Neuronal stem cell (in vitro differentiated cells): ENCODE measurements around the gene ZNRF1.

Source experiments
- DNase-seq: peaks from one replicate; pipeline ENCODE4 v3.0.0-alpha.2; 2013; ENCODE audit warnings: low spot score
- H2AFZ ChIP-seq: one replicate; pipeline ENCODE4 v1.6.1; 2013; ENCODE audit warnings: mild to moderate bottlenecking, low read length, inconsistent platforms
- H2AK5ac ChIP-seq: 2 replicates; pipeline ENCODE4 v1.6.1; 2013; ENCODE audit warnings: low read depth, mild to moderate bottlenecking, inconsistent platforms, low read length, moderate library complexity, mixed read lengths
- H2BK120ac ChIP-seq: 2 replicates; pipeline ENCODE4 v1.6.1; 2013; ENCODE audit warnings: low read depth, mild to moderate bottlenecking, inconsistent platforms, low read length, moderate library complexity, mixed read lengths
- H2BK12ac ChIP-seq: one replicate; pipeline ENCODE4 v1.6.1; 2013; ENCODE audit warnings: low read length, inconsistent platforms
- H2BK15ac ChIP-seq: 2 replicates; pipeline ENCODE4 v1.6.1; 2013; ENCODE audit warnings: mild to moderate bottlenecking, low read length, inconsistent platforms, mixed read lengths
- H2BK5ac ChIP-seq: one replicate; pipeline ENCODE4 v1.6.1; 2013; ENCODE audit warnings: inconsistent platforms, mild to moderate bottlenecking, low read length, moderate library complexity
- H3K14ac ChIP-seq: one replicate; pipeline ENCODE4 v1.6.1; 2013; ENCODE audit warnings: low read length, inconsistent platforms
- H3K18ac ChIP-seq: 2 replicates; pipeline ENCODE4 v1.6.1; 2013; ENCODE audit warnings: low read length, inconsistent platforms
- H3K23ac ChIP-seq: 2 replicates; pipeline ENCODE4 v1.6.1; 2013; ENCODE audit warnings: low read depth, mild to moderate bottlenecking, mixed read lengths, low read length, inconsistent platforms; ENCODE audit not compliant: poor library complexity
- H3K27ac ChIP-seq: replicated peaks from 3 replicates; pipeline ENCODE4 v1.5.1; 2013; ENCODE audit warnings: low read length, inconsistent platforms
- H3K27me3 ChIP-seq, 3 experiments: 2 replicates each; pipeline ENCODE4 v1.6.1; 2013; ENCODE audit warnings: low read length in 3 of 3, mild to moderate bottlenecking in 2 of 3, inconsistent platforms in 1 of 3, low read depth in 1 of 3, mixed read lengths in 1 of 3, moderate library complexity in 1 of 3; ENCODE audit not compliant: control insufficient read depth in 3 of 3, insufficient read depth in 3 of 3
- H3K36me3 ChIP-seq, 2 donors: replicated peaks in 1 of 2; 2 replicates each; pipeline ENCODE4 v1.6.1; 2013; ENCODE audit warnings: low read length in 2 of 2; ENCODE audit not compliant: control insufficient read depth in 2 of 2, insufficient read depth in 2 of 2
- H3K4ac ChIP-seq: 2 replicates; pipeline ENCODE4 v1.6.1; 2013; ENCODE audit warnings: inconsistent platforms, mild to moderate bottlenecking, low read length, moderate library complexity
- H3K4me1 ChIP-seq, 2 donors: 1 replicate in 1 of 2; 2 replicates in 1 of 2; pipeline ENCODE4 v1.6.1; 2013; ENCODE audit warnings: low read length in 2 of 2, low read depth in 1 of 2; ENCODE audit not compliant: control insufficient read depth in 2 of 2, insufficient read depth in 1 of 2
- H3K4me2 ChIP-seq: one replicate; pipeline ENCODE4 v1.6.1; 2013; ENCODE audit warnings: mild to moderate bottlenecking, low read length, inconsistent platforms; ENCODE audit not compliant: insufficient read depth, poor library complexity, severe bottlenecking
- H3K4me3 ChIP-seq, 2 donors: 2 replicates each; pipeline ENCODE4 v1.5.1; 2013; ENCODE audit warnings: low read length in 2 of 2, mild to moderate bottlenecking in 2 of 2, inconsistent platforms in 1 of 2, moderate library complexity in 1 of 2
- H3K79me1 ChIP-seq: one replicate; pipeline ENCODE4 v1.6.1; 2013; ENCODE audit warnings: low read depth, mild to moderate bottlenecking, inconsistent platforms, low read length, moderate library complexity
- H3K9ac ChIP-seq: one replicate; pipeline ENCODE4 v1.6.1; 2013; ENCODE audit warnings: mild to moderate bottlenecking, low read depth, low read length, inconsistent platforms; ENCODE audit not compliant: poor library complexity
- H3K9me3 ChIP-seq, 2 donors: replicated peaks in 1 of 2; 2 replicates each; pipeline versions ENCODE3 to v1.6.1; 2013; ENCODE audit warnings: low read length in 2 of 2, mild to moderate bottlenecking in 2 of 2, inconsistent platforms in 1 of 2, low read depth in 1 of 2, mixed read lengths in 1 of 2, moderate library complexity in 1 of 2; ENCODE audit not compliant: control insufficient read depth in 2 of 2, insufficient read depth in 1 of 2
- H4K8ac ChIP-seq: one replicate; pipeline ENCODE4 v1.6.1; 2013; ENCODE audit warnings: low read depth, mild to moderate bottlenecking, inconsistent platforms, low read length, moderate library complexity
- H4K91ac ChIP-seq: one replicate; pipeline ENCODE4 v1.6.1; 2013; ENCODE audit warnings: low read length, low read depth, mild to moderate bottlenecking, inconsistent platforms; ENCODE audit not compliant: poor library complexity
- WGBS, 2 donors: extraction: QIAGEN DNeasy Blood & Tissue Kit; methylation state at CpG; one replicate each; pipeline ENCODE4 v1.1.7; 2013; ENCODE audit warnings: missing lambda C conversion rate in 2 of 2, mixed read lengths in 1 of 2; ENCODE audit not compliant: insufficient read length in 2 of 2, insufficient replicate concordance in 1 of 2; ENCODE audit errors: extremely low coverage in 2 of 2; 5-methylcytosine and 5-hydroxymethylcytosine counted together

Gene ZNRF1

GRCh38 chr16:75114179-75114945 is 115.5 kb downstream of the ZNRF1 start:
- H2AFZ ChIP-seq, result no peak overlapping the region
- no peak overlapping the region for H3K27ac ChIP-seq
- no CpG with 5 or more reads among the region's 44 CpGs for WGBS, 2 donors
- H3K27me3 ChIP-seq, result no peaks in the 10 kb centered on the region
- H3K23ac ChIP-seq, result peak overlapping the region; percentile 92
- no peaks in the 10 kb centered on the region for H3K36me3 ChIP-seq
- peaks cover 9 to 13% of the 10 kb centered on the region in 2 donors for H3K4me1 ChIP-seq
- H3K4me3 ChIP-seq, result no peak overlapping the region
- peaks cover 0 to 5% of the 10 kb centered on the region in 2 donors for H3K9me3 ChIP-seq
- no peak overlapping the region for H4K8ac ChIP-seq
- peak overlapping the region; percentile 11 for H3K18ac ChIP-seq
- H2BK12ac ChIP-seq, result no peak overlapping the region
- peaks cover 8% of the 10 kb centered on the region for H3K79me1 ChIP-seq
- H2BK15ac ChIP-seq, result peak overlapping the region; percentile 55
- no peak overlapping the region for H4K91ac ChIP-seq
- no peak overlapping the region for H3K9ac ChIP-seq
- H3K4ac ChIP-seq, result no peak overlapping the region
- peak overlapping the region; percentile 81 for H2BK120ac ChIP-seq
- no peak overlapping the region for H3K4me2 ChIP-seq
- no peak for DNase-seq
- H2AK5ac ChIP-seq, result peak overlapping the region; percentile 91
- H3K14ac ChIP-seq, result peak overlapping the region; percentile 67
- peak overlapping the region; percentile 66 for H2BK5ac ChIP-seq

- peak overlapping the region; percentile 89 for H3K14ac ChIP-seq
- H3K27me3 ChIP-seq, result no peaks in the 10 kb centered on the region
- H3K79me1 ChIP-seq, result peaks cover 8% of the 10 kb centered on the region
- no peak overlapping the region for H3K27ac ChIP-seq
- peak overlapping the region; percentile 81 for H2BK120ac ChIP-seq
- peaks cover 8 to 9% of the 10 kb centered on the region in 2 donors for H3K4me1 ChIP-seq
- H3K4ac ChIP-seq, result peak overlapping the region; percentile 37
- H2BK12ac ChIP-seq, result no peak overlapping the region
- no peak overlapping the region for H4K91ac ChIP-seq
- no peak overlapping the region for H3K9ac ChIP-seq
- WGBS, 2 donors, result no CpG with 5 or more reads among the region's 45 CpGs
- H3K9me3 ChIP-seq, result peaks cover 0 to 5% of the 10 kb centered on the region in 2 donors
- peak overlapping the region; percentile 46 for H3K18ac ChIP-seq
- H2AK5ac ChIP-seq, result peak overlapping the region; percentile 91
- peak overlapping the region; percentile 55 for H2BK15ac ChIP-seq
- H3K4me2 ChIP-seq, result no peak overlapping the region
- peak overlapping the region; percentile 92 for H3K23ac ChIP-seq
- H2AFZ ChIP-seq, result no peak overlapping the region
- no peaks in the 10 kb centered on the region for H3K36me3 ChIP-seq
- peak overlapping the region; percentile 57 for H4K8ac ChIP-seq
- no peak for DNase-seq
- H3K4me3 ChIP-seq, result no peak overlapping the region
- H2BK5ac ChIP-seq, result no peak overlapping the region
Observed at GRCh38 chr16:75114946-75115825, 116.4 kb downstream of the ZNRF1 start.

- Histone ChIP-seq H2AFZ (peak within 1 kb of the TSS; percentile 54), H3K9ac (peak within 1 kb of the TSS; percentile 44), H3K14ac (peak within 1 kb of the TSS; percentile 89), H3K27me3 (no peaks in the 10 kb centered on the region), H3K4ac (no peak within 1 kb of the TSS), H2BK5ac (no peak within 1 kb of the TSS), H3K27ac (no peak within 1 kb of the TSS), H3K18ac (peak within 1 kb of the TSS; percentile 1), H2BK12ac (no peak within 1 kb of the TSS), H2AK5ac (peak within 1 kb of the TSS; percentile 84), H3K4me2 (no peak within 1 kb of the TSS), H3K9me3 (peaks cover 0 to 5% of the 10 kb centered on the region in 2 donors), H2BK120ac (no peak within 1 kb of the TSS), H2BK15ac (no peak within 1 kb of the TSS), H3K4me1 (peaks cover 0 to 2% of the 10 kb centered on the region in 2 donors), H3K79me1 (peaks cover 8% of the 10 kb centered on the region), H4K8ac (no peak within 1 kb of the TSS), H3K36me3 (no peaks in the 10 kb centered on the region), H3K23ac (peak within 1 kb of the TSS; percentile 92), H3K4me3 (peak within 1 kb of the TSS in 1 of 2 donors; percentile 65), H4K91ac (no peak within 1 kb of the TSS)
- no peak for DNase-seq
- WGBS, 2 donors, result no CpG with 5 or more reads among the region's 15 CpGs
Observed at GRCh38 chr16:75116081-75116910, 117.5 kb downstream of the ZNRF1 start, which contains the start of gene LDHD. Gene LDHD, minus strand, starts transcription at chr16:75116780. Its CDS starts 60 bp downstream, at chr16:75116720.
